WTC11 (cell line): ENCODE results near the gene SDHAF4. TPM values are rescaled to one million over a fixed set of nuclear protein-coding genes. Genes with fewer than 3 reads are reported as not detected.

Experiments
- ATAC-seq: fragments of 200-7000 bp; cut with Tn5 transposase; 2 replicates; pipeline ENCODE4 v1.10.0; 2021; ENCODE audit warnings: mild to moderate bottlenecking, moderate library complexity
- CTCF ChIA-PET: fragments of 300-600 bp; sonication (Branson Sonifier 250); formaldehyde crosslinking; loops from one replicate; lab custom pipeline; 2021; ENCODE audit warnings: antibody characterized with exemption; lab: Charles Lee
- POLR2A ChIA-PET: fragments of 350-600 bp; sonication (Branson Sonifier 250); formaldehyde crosslinking; loops from one replicate; lab custom pipeline; 2021; ENCODE audit warnings: antibody characterized with exemption; lab: Charles Lee
- DNase-seq: peaks from one replicate; pipeline ENCODE4 v3.0.0; 2021; ENCODE audit warnings: low spot score
- H3K27ac Mint-ChIP-seq: 2 replicates; pipeline ENCODE4 v1.8.0; 2021; ENCODE audit warnings: mixed read lengths
- H3K27me3 Mint-ChIP-seq: 2 replicates; pipeline ENCODE4 v1.8.0; 2021; ENCODE audit warnings: low read depth, mild to moderate bottlenecking, moderate library complexity, mixed read lengths
- H3K36me3 Mint-ChIP-seq: 2 replicates; pipeline ENCODE4 v1.8.0; 2021; ENCODE audit warnings: mixed read lengths
- H3K4me1 Mint-ChIP-seq: 2 replicates; pipeline ENCODE4 v1.8.0; 2022; ENCODE audit warnings: mixed read lengths
- H3K4me3 Mint-ChIP-seq: 2 replicates; pipeline ENCODE4 v1.8.0; 2021; ENCODE audit warnings: mild to moderate bottlenecking, moderate library complexity, mixed read lengths
- H3K9me3 Mint-ChIP-seq: 2 replicates; pipeline ENCODE4 v1.8.0; 2021; ENCODE audit warnings: mixed read lengths
- AFF4 ChIP-seq: sonication (generic); formaldehyde crosslinking; IDR thresholded peaks from 2 replicates; pipeline ENCODE4 v1.8.1; 2023; ENCODE audit warnings: mild to moderate bottlenecking, missing genetic modification reagents, borderline replicate concordance
- CREM ChIP-seq: sonication (generic); formaldehyde crosslinking; IDR thresholded peaks from 2 replicates; pipeline ENCODE4 v1.8.1; 2022; ENCODE audit warnings: mild to moderate bottlenecking, missing genetic modification reagents, moderate library complexity
- E2F4 ChIP-seq: sonication (generic); formaldehyde crosslinking; IDR thresholded peaks from 2 replicates; pipeline ENCODE4 v1.8.1; 2022; ENCODE audit warnings: low read depth, mild to moderate bottlenecking, moderate library complexity, missing genetic modification reagents, borderline replicate concordance
- ETV6 ChIP-seq: sonication (generic); formaldehyde crosslinking; IDR thresholded peaks from 2 replicates; pipeline ENCODE4 v1.8.1; 2022; ENCODE audit warnings: mild to moderate bottlenecking, missing genetic modification reagents
- FOXJ3 ChIP-seq: sonication (generic); formaldehyde crosslinking; IDR thresholded peaks from 2 replicates; pipeline ENCODE4 v1.9.0; 2021; ENCODE audit warnings: missing genetic modification reagents, mild to moderate bottlenecking, borderline replicate concordance
- GRHL2 ChIP-seq: fragments of 250-450 bp; sonication (Bioruptor Pico); IDR thresholded peaks from 2 replicates; pipeline ENCODE4 v1.8.0; 2022; ENCODE audit warnings: mild to moderate bottlenecking, moderate library complexity; ENCODE audit not compliant: insufficient replicate concordance, severe bottlenecking
- IRF2 ChIP-seq: sonication (generic); formaldehyde crosslinking; IDR thresholded peaks from 2 replicates; pipeline ENCODE4 v1.8.0; 2022; ENCODE audit warnings: low read depth, missing genetic modification reagents, borderline replicate concordance
- MYBL2 ChIP-seq: sonication (generic); formaldehyde crosslinking; IDR thresholded peaks from 2 replicates; pipeline ENCODE4 v1.8.1; 2023; ENCODE audit warnings: mild to moderate bottlenecking, moderate library complexity, missing genetic modification reagents
- NR1H2 ChIP-seq: sonication (generic); formaldehyde crosslinking; IDR thresholded peaks from 2 replicates; pipeline ENCODE4 v1.9.0; 2021; ENCODE audit warnings: mild to moderate bottlenecking, moderate library complexity, missing genetic modification reagents
- TP53 ChIP-seq: sonication (generic); formaldehyde crosslinking; IDR thresholded peaks from 2 replicates; pipeline ENCODE4 v1.8.1; 2023; ENCODE audit warnings: mild to moderate bottlenecking, missing genetic modification reagents
- USF2 ChIP-seq: sonication (generic); formaldehyde crosslinking; IDR thresholded peaks from 2 replicates; pipeline ENCODE4 v1.8.1; 2023; ENCODE audit warnings: mild to moderate bottlenecking, missing genetic modification reagents, moderate library complexity
- ZBTB21 ChIP-seq: sonication (generic); formaldehyde crosslinking; IDR thresholded peaks from 2 replicates; pipeline ENCODE4 v1.8.1; 2023; ENCODE audit warnings: mild to moderate bottlenecking, missing genetic modification reagents, borderline replicate concordance
- ZNF219 ChIP-seq: sonication (generic); formaldehyde crosslinking; IDR thresholded peaks from 2 replicates; pipeline ENCODE4 v1.8.0; 2023; ENCODE audit warnings: missing genetic modification reagents, mild to moderate bottlenecking, borderline replicate concordance
- ZNF263 ChIP-seq: sonication (generic); formaldehyde crosslinking; IDR thresholded peaks from 2 replicates; pipeline ENCODE4 v1.8.1; 2022; ENCODE audit warnings: low read depth, mild to moderate bottlenecking, moderate library complexity, missing genetic modification reagents
- ZNF317 ChIP-seq: sonication (generic); formaldehyde crosslinking; IDR thresholded peaks from 2 replicates; pipeline ENCODE4 v1.8.1; 2023; ENCODE audit warnings: low read depth, mild to moderate bottlenecking, moderate library complexity, missing genetic modification reagents, borderline replicate concordance
- ZNF396 ChIP-seq: fragments of 250-450 bp; sonication (Bioruptor Pico); IDR thresholded peaks from 2 replicates; pipeline ENCODE4 v1.8.0; 2021; ENCODE audit warnings: mild to moderate bottlenecking, moderate library complexity, borderline replicate concordance
- total RNA-seq: library from RNA; stranded (reverse); gene quantifications from 3 replicates; pipeline ENCODE4 v1.2.3, GENCODE V29; 2021
- TF ChIP-seq, protein P1 (sequence below): sonication (generic); formaldehyde crosslinking; IDR thresholded peaks from 2 replicates; pipeline ENCODE4 v1.8.0; 2023; ENCODE audit warnings: mild to moderate bottlenecking, missing genetic modification reagents
- TF ChIP-seq, protein P2 (sequence below): fragments of 250-450 bp; sonication (Bioruptor Pico); IDR thresholded peaks from 2 replicates; pipeline ENCODE4 v1.8.0; 2021; ENCODE audit warnings: mild to moderate bottlenecking
- TF ChIP-seq, protein P3 (sequence below): fragments of 250-450 bp; sonication (Bioruptor Pico); IDR thresholded peaks from 2 replicates; pipeline ENCODE4 v2.1.2; 2022; ENCODE audit warnings: mild to moderate bottlenecking, moderate library complexity
- TF ChIP-seq, protein P4 (sequence below): sonication (generic); formaldehyde crosslinking; conservative IDR thresholded peaks from 2 replicates; pipeline ENCODE4 v1.8.1; 2022; ENCODE audit warnings: mild to moderate bottlenecking, missing genetic modification reagents
- TF ChIP-seq, protein P5 (sequence below): sonication (generic); formaldehyde crosslinking; IDR thresholded peaks from 2 replicates; pipeline ENCODE4 v1.8.1; 2022; ENCODE audit warnings: low read depth, missing genetic modification reagents, borderline replicate concordance

Gene SDHAF4
- total RNA-seq, 1 experiment from 2014 or later, result 23.1 TPM

GRCh38 chr6:70586114-70586513 lies 19.4 kb downstream of the SDHAF4 start (continued):
- TF ChIP-seq IRF2 (CRISPR knock-in tag), result no peak
- TF ChIP-seq E2F4, result no peak
- TF ChIP-seq NR1H2 (CRISPR knock-in tag), result no peak
- TF ChIP-seq, protein P1, sequence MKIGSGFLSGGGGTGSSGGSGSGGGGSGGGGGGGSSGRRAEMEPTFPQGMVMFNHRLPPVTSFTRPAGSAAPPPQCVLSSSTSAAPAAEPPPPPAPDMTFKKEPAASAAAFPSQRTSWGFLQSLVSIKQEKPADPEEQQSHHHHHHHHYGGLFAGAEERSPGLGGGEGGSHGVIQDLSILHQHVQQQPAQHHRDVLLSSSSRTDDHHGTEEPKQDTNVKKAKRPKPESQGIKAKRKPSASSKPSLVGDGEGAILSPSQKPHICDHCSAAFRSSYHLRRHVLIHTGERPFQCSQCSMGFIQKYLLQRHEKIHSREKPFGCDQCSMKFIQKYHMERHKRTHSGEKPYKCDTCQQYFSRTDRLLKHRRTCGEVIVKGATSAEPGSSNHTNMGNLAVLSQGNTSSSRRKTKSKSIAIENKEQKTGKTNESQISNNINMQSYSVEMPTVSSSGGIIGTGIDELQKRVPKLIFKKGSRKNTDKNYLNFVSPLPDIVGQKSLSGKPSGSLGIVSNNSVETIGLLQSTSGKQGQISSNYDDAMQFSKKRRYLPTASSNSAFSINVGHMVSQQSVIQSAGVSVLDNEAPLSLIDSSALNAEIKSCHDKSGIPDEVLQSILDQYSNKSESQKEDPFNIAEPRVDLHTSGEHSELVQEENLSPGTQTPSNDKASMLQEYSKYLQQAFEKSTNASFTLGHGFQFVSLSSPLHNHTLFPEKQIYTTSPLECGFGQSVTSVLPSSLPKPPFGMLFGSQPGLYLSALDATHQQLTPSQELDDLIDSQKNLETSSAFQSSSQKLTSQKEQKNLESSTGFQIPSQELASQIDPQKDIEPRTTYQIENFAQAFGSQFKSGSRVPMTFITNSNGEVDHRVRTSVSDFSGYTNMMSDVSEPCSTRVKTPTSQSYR (CRISPR knock-in tag), result no peak
- TF ChIP-seq AFF4, result no peak
- TF ChIP-seq, protein P2, sequence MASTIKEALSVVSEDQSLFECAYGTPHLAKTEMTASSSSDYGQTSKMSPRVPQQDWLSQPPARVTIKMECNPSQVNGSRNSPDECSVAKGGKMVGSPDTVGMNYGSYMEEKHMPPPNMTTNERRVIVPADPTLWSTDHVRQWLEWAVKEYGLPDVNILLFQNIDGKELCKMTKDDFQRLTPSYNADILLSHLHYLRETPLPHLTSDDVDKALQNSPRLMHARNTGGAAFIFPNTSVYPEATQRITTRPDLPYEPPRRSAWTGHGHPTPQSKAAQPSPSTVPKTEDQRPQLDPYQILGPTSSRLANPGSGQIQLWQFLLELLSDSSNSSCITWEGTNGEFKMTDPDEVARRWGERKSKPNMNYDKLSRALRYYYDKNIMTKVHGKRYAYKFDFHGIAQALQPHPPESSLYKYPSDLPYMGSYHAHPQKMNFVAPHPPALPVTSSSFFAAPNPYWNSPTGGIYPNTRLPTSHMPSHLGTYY (CRISPR knock-in tag), result no peak

- Mint-ChIP-seq H3K27me3 (no peaks in the 10 kb centered on the region), H3K9me3 (peaks cover 7% of the 10 kb centered on the region), H3K4me1 (peaks cover 6% of the 10 kb centered on the region; the same call in 1 of the 2 replicates), H3K27ac (no peak overlapping the region; the same call in 1 of the 2 replicates), H3K36me3 (peaks cover 25% of the 10 kb centered on the region), H3K4me3 (no peak overlapping the region)
- DNase-seq, result no peak
- POLR2A ChIA-PET, result no interaction called here
- CTCF ChIA-PET, result no interaction called here
- no peak for ATAC-seq
- no peak for TF ChIP-seq USF2 (CRISPR knock-in tag)
- no peak for TF ChIP-seq ZNF396
- TF ChIP-seq, protein P3, sequence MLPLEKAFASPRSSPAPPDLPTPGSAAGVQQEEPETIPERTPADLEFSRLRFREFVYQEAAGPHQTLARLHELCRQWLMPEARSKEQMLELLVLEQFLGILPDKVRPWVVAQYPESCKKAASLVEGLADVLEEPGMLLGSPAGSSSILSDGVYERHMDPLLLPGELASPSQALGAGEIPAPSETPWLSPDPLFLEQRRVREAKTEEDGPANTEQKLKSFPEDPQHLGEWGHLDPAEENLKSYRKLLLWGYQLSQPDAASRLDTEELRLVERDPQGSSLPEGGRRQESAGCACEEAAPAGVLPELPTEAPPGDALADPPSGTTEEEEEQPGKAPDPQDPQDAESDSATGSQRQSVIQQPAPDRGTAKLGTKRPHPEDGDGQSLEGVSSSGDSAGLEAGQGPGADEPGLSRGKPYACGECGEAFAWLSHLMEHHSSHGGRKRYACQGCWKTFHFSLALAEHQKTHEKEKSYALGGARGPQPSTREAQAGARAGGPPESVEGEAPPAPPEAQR (CRISPR knock-in tag), result no peak
- TF ChIP-seq, protein P4, sequence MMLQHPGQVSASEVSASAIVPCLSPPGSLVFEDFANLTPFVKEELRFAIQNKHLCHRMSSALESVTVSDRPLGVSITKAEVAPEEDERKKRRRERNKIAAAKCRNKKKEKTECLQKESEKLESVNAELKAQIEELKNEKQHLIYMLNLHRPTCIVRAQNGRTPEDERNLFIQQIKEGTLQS, result no peak
- TF ChIP-seq TP53 (CRISPR knock-in tag), result no peak
- TF ChIP-seq CREM (CRISPR knock-in tag), result no peak
- no peak for TF ChIP-seq E2F4
- TF ChIP-seq ETV6 (CRISPR knock-in tag), result no peak
- no peak for TF ChIP-seq GRHL2 (CRISPR knock-in tag)
- no peak for TF ChIP-seq ZNF263 (CRISPR knock-in tag)
- no peak for TF ChIP-seq MYBL2 (CRISPR knock-in tag)
- TF ChIP-seq ZNF317 (CRISPR knock-in tag), result no peak
- no peak for TF ChIP-seq ZNF219
- TF ChIP-seq, protein P5, sequence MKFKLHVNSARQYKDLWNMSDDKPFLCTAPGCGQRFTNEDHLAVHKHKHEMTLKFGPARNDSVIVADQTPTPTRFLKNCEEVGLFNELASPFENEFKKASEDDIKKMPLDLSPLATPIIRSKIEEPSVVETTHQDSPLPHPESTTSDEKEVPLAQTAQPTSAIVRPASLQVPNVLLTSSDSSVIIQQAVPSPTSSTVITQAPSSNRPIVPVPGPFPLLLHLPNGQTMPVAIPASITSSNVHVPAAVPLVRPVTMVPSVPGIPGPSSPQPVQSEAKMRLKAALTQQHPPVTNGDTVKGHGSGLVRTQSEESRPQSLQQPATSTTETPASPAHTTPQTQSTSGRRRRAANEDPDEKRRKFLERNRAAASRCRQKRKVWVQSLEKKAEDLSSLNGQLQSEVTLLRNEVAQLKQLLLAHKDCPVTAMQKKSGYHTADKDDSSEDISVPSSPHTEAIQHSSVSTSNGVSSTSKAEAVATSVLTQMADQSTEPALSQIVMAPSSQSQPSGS, result no peak
- no peak for TF ChIP-seq FOXJ3 (CRISPR knock-in tag)
- no peak for TF ChIP-seq ZBTB21
Measured at GRCh38 chr6:70590400-70590799, 23.7 kb downstream of the SDHAF4 start.
